T-helper 2 cell treated with Interferon-gamma antibody and Interleukin-4, amounts not matched to agents 5 μg/mL and 100 μg/mL, for 36 hours (primary cell): ENCODE measurements around the gene FMN1.
A peak's percentile ranks its signal among the peaks of the same experiment; 100 is the strongest.

ENCODE experiments used
- DNase-seq: peaks from one replicate; pipeline ENCODE4 v3.0.0; 2021; ENCODE audit warnings: low spot score
- H3K27ac Mint-ChIP-seq: one replicate; pipeline ENCODE4 v1.8.0; 2021; ENCODE audit warnings: mild to moderate bottlenecking, mixed read lengths
- H3K27me3 Mint-ChIP-seq: one replicate; pipeline ENCODE4 v1.8.0; 2021; ENCODE audit warnings: low read depth, mixed read lengths
- H3K36me3 Mint-ChIP-seq: one replicate; pipeline ENCODE4 v1.8.0; 2021; ENCODE audit warnings: low read depth, mixed read lengths
- H3K4me1 Mint-ChIP-seq: one replicate; pipeline ENCODE4 v1.8.0; 2021; ENCODE audit warnings: low read depth, mixed read lengths
- H3K4me3 Mint-ChIP-seq: one replicate; pipeline ENCODE4 v1.8.0; 2022; ENCODE audit warnings: mild to moderate bottlenecking, moderate library complexity, mixed read lengths
- H3K9me3 Mint-ChIP-seq: one replicate; pipeline ENCODE4 v1.8.0; 2021; ENCODE audit warnings: mixed read lengths

The FMN1 gene

DNA sequence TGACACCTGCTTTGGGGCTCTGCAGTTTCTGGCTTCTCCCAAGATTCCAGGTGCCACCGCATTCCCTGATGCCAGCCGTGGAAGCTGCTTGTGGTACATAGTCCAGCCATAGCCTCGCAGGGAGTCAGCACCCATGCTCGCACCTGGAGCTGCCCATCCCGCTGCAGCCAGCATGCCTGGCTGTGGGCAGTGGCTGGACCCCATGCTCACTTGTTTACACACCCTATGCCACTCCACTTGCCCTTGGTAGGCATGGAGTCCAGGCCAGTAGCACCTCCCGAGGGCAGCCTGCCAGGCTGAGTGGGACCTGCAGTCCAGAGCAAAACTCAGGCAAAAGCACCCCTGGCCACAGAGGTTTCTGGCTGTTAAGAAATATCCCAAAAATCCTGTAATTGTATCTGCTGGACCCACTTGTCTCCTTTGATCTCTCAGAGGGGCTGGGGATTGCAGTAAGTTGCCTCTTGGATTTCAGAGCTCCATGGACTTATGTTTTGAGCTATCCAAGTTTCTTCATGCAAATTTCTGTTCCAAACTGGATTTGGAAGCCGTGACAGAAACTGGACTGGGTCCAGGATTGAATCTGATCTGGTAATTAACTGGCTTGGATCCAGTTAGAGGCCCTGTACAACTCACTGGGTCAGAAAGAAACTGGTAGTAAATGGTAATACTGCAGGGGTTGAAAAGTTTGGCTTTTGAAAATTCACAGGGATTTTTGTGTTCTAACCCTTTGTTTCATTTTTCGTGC is 149.3 kb downstream of the FMN1 start:
- H3K4me3 Mint-ChIP-seq = no peak overlapping the region
- H3K27me3 Mint-ChIP-seq = peaks cover 2% of the 10 kb centered on the region
- H3K36me3 Mint-ChIP-seq = no peaks in the 10 kb centered on the region
- H3K27ac Mint-ChIP-seq = no peak overlapping the region
- H3K9me3 Mint-ChIP-seq = peaks cover 27% of the 10 kb centered on the region
- DNase-seq = no peak
- H3K4me1 Mint-ChIP-seq = no peaks in the 10 kb centered on the region

DNA sequence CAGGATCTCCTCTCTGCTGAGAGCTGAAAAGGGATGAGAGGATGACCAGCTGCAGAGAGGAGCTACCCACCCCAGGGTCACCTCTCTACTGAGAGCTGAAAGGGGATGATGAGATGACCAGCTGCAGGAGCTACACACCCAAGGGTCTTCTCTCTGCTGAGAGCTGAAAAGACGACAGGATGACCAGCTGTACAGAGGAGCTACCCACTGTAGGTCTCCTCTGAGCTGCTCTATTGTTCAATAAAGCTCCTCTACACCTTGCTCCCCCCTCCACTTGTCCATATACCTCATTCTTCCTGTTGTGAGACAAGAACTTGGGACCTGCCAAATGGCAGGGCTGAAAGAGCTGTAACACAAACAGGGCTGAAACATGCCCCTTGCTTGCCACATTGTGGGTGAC is 149.9 kb downstream of the FMN1 start:
- peaks cover 5% of the 10 kb centered on the region for H3K27me3 Mint-ChIP-seq
- no peak overlapping the region for H3K27ac Mint-ChIP-seq
- peaks cover 23% of the 10 kb centered on the region for H3K9me3 Mint-ChIP-seq
- no peaks in the 10 kb centered on the region for H3K36me3 Mint-ChIP-seq
- no peak overlapping the region for H3K4me3 Mint-ChIP-seq
- DNase-seq = no peak
- H3K4me1 Mint-ChIP-seq = no peaks in the 10 kb centered on the region

DNA sequence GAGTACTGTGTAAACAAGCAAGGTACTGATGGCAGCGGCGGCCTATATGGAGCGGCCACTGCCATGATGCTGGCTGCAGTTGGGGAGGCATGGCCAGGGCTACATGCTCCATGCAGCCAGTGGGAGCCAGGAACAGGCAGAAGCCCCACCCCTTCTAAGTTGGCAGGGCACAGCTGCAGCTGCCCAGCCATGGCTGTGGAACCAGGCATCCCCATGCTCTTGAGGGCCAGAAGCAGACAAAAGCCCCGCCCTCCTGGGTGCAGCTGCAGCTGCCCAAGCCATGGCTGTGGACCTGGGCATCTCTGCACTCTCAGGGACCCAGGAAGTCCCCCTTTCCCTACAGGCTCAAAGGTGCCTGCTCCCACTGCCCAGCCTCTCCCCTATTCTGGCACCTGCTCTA is 150.9 kb downstream of the FMN1 start:
- no peaks in the 10 kb centered on the region for H3K4me1 Mint-ChIP-seq
- peaks cover 5% of the 10 kb centered on the region for H3K27me3 Mint-ChIP-seq
- no peak for DNase-seq
- H3K36me3 Mint-ChIP-seq = no peaks in the 10 kb centered on the region
- peaks cover 18% of the 10 kb centered on the region for H3K9me3 Mint-ChIP-seq
- no peak overlapping the region for H3K4me3 Mint-ChIP-seq
- no peak overlapping the region for H3K27ac Mint-ChIP-seq

DNA sequence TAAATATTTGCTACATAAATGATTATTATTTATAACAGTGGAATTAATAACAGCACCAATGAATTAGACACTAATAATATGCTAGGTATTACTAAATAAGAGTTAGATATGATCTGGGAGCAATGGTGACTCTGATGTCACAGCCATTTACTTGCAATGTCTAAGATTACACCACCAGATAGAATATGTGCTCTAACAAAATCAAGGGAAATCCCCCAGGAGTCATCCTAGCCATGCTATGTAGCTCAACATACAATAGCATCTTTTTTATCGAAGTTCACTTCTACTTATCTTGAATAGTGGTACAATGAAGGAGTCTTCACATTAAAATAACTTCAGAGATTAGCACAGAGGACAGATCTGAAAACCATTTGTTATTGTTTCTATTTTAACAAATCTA is 154.0 kb downstream of the FMN1 start:
- Mint-ChIP-seq H3K36me3 (no peaks in the 10 kb centered on the region), H3K27me3 (peaks cover 5% of the 10 kb centered on the region), H3K4me1 (no peaks in the 10 kb centered on the region), H3K27ac (no peak overlapping the region), H3K4me3 (no peak overlapping the region), H3K9me3 (peaks cover 8% of the 10 kb centered on the region)
- DNase-seq = no peak

DNA sequence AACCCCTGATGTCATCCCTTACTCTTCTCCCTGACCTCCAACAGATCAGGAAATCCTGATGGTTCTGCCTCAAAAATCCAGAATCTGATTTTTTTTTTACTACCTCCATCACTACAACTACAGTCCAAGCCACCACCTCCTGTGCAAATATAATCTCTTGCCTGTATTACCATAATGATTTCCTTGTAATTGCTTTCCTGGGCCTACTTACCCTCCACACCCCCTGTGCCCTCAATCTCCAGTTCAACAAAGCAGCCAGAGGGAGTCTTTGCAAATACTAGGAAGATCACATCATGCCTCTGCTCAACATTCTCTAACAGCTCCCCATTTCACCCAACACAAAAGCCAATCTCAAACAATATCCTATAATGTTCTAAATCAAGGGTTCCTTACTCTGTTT is 159.9 kb downstream of the FMN1 start:
- Mint-ChIP-seq H3K4me1 (no peaks in the 10 kb centered on the region), H3K27me3 (no peaks in the 10 kb centered on the region), H3K27ac (no peak overlapping the region)

DNA sequence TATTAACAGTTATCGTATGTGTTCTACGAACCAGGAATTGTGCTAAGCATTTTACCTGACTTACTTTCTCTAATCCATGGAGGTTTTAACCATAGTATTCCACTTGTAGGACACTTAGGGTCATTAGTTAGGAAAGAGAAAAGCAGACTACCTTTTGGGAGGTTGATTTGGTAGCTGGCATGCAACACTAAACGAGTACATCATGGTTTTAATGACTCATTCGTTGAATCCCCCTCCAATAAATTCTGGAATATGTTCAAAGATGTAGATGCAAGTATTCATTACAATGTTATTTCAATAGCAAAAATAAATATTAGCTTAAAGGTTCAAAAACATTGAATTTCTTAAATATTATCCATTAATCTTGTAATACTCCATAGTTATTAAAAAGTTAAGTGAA is 162.5 kb downstream of the FMN1 start:
- no peak overlapping the region for H3K27ac Mint-ChIP-seq
- H3K9me3 Mint-ChIP-seq = no peaks in the 10 kb centered on the region
- DNase-seq = no peak
- H3K4me1 Mint-ChIP-seq = peaks cover 8% of the 10 kb centered on the region
- peaks cover 5% of the 10 kb centered on the region for H3K27me3 Mint-ChIP-seq
- no peak overlapping the region for H3K4me3 Mint-ChIP-seq
- no peaks in the 10 kb centered on the region for H3K36me3 Mint-ChIP-seq

More for the DNA sequence above, 159.9 kb downstream of the FMN1 start:
- Mint-ChIP-seq H3K4me3 (no peak overlapping the region), H3K9me3 (no peaks in the 10 kb centered on the region), H3K36me3 (no peaks in the 10 kb centered on the region)
- no peak for DNase-seq

DNA sequence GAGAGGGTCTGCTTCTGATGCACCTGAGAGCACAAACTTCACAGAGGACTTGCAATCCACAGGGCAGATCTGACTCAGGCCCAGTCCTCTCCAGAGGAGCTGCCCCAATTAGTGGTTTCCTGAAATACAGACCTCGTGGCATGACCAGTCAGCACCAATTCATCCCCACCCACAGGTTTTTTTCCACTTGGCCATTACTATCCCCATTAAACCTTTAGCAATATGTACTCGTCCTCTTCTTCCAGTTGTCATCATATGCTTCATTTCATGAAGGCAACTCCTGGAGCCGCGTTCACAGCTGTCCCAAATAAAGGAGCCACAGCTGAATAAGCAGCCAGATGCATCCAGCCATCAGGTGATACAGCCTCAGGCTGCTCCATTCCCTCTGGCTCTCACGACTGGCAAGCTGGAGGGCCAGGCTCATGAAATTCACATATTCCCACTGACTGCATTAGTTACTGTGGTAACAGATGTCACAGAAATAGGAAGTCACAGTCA is 163.1 kb downstream of the FMN1 start:
- no peak overlapping the region for H3K4me3 Mint-ChIP-seq
- no peak overlapping the region for H3K27ac Mint-ChIP-seq
- DNase-seq = no peak
- H3K27me3 Mint-ChIP-seq = peaks cover 5% of the 10 kb centered on the region
- no peaks in the 10 kb centered on the region for H3K9me3 Mint-ChIP-seq
- peaks cover 8% of the 10 kb centered on the region for H3K4me1 Mint-ChIP-seq
- H3K36me3 Mint-ChIP-seq = no peaks in the 10 kb centered on the region

DNA sequence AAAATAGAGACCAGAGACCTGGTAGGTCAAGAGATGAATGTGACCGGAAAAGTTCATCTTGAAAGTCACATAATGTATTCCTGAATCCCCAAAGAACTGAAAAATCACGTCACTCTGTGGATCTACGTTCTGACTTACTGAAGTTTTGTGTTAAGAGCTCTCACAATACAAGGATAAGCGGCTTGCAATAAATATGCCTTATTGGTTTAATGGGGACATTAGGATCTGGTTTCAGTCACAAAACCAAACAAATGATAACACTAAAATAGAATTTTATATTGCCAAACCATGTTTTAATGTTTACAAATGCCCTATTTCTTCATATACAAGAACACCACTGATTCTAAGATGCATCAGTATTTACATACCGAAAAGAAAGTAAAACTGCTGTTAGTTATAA is 164.2 kb downstream of the FMN1 start:
- H3K9me3 Mint-ChIP-seq = no peaks in the 10 kb centered on the region
- H3K27ac Mint-ChIP-seq = no peak overlapping the region
- no peak overlapping the region for H3K4me3 Mint-ChIP-seq
- peaks cover 5% of the 10 kb centered on the region for H3K27me3 Mint-ChIP-seq
- H3K4me1 Mint-ChIP-seq = peaks cover 8% of the 10 kb centered on the region
- DNase-seq = no peak
- H3K36me3 Mint-ChIP-seq = no peaks in the 10 kb centered on the region

DNA sequence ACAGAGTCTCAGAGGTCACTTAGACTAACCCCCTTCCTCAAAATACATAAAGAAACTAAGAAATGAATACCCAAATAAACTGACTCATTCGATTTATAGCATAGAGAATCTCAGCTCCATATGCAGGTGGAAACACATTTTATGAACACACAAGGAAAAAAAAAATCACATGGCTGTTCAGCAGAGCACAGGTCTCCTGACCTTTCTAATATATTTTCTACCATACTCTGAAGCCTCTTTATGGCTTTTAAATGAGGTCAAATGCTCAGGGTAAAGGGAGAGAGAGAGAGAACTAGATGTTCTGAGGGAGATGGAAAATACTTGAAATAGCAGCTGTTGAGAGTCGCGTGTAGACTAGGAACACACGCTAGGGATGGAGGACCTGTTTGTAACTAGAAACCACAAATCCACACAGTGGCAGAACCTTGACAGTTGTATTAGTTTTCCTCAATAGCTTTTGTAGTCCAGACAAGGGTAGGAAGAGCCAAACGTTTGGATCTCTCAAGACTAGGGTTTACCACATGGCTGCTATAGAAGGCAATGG is 165.3 kb downstream of the FMN1 start:
- H3K9me3 Mint-ChIP-seq = no peaks in the 10 kb centered on the region
- DNase-seq = no peak
- H3K4me3 Mint-ChIP-seq = no peak overlapping the region
- H3K27me3 Mint-ChIP-seq = peaks cover 5% of the 10 kb centered on the region
- H3K27ac Mint-ChIP-seq = no peak overlapping the region
- peaks cover 8% of the 10 kb centered on the region for H3K4me1 Mint-ChIP-seq
- H3K36me3 Mint-ChIP-seq = no peaks in the 10 kb centered on the region

DNA sequence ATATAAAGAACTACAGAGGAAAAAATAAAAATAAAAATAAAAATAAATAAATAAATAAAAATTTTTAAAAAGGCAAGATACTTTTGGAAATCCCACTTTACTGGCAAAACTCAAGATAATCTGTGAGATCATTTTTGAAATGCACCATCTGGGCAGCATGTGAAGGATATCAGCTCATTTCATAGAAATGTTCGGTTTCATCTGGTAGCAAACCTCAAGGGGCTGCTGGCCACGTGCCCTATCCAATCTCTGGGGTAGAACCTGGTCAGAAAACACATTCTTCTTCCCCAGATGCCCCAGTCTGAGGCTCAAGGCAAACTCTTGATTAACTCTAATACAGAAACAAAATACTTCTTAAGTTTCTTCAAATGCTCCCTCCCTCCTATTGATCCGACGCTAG is 166.0 kb downstream of the FMN1 start:
- Mint-ChIP-seq H3K27me3 (peaks cover 5% of the 10 kb centered on the region), H3K4me3 (no peak overlapping the region), H3K27ac (no peak overlapping the region), H3K36me3 (no peaks in the 10 kb centered on the region), H3K4me1 (peaks cover 8% of the 10 kb centered on the region), H3K9me3 (no peaks in the 10 kb centered on the region)
- DNase-seq = no peak

DNA sequence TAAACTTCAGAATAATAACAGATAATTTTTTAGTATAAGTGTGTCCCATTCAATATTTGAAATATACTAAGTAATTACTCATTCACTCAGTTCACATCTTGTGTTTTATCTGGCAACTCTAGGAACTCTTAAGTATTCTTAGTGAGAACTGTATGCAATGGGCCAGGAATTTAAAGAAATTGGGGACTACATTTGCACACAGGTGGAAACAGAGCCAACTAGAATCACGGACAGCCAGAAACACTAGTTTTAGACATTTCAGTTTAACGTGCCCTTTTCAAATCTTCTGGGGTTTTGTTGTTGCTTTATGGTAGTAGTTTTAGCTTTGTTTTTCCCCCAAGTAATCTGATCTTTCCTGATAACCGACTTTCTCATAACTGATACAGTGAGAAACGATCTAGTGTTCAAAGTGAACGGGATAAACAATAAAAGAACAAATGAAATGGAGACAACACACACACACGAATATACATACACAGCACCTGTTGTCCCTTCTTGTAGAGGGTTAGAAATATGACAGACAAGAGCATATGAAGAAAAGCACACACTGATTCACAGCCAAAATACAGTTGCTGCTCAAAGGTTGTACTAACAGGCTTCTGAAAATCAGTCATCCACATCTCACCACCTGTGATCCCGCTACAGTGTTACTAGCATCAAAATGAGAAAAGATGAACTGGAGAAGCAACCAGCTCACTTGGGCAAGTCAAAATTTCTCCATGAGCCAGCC is 167.0 kb downstream of the FMN1 start:
- no peaks in the 10 kb centered on the region for H3K36me3 Mint-ChIP-seq
- peaks cover 8% of the 10 kb centered on the region for H3K4me1 Mint-ChIP-seq
- no peak for DNase-seq
- H3K4me3 Mint-ChIP-seq = peak overlapping the region; percentile 27
- H3K27me3 Mint-ChIP-seq = peaks cover 5% of the 10 kb centered on the region
- H3K9me3 Mint-ChIP-seq = no peaks in the 10 kb centered on the region
- peak overlapping the region; percentile 4 for H3K27ac Mint-ChIP-seq

DNA sequence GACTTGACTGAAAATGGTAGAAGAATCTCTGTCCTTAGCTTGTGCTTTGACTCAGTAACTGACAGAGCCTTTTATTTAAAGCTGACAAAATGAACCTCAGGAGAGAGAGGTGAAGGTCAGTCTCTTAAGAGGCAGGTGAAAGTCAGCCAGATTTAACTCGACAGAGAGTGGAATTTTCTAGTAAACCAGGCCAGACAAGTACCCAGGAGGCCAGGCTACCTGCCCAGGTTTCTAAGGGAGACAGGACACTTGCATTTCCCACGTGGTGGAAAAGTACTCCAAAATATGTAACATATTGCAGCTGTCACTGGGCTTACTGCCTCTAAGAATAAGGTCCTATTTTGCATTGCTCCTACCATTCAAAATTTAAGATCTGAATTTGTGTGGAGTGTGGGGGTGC is 167.9 kb downstream of the FMN1 start:
- H3K27ac Mint-ChIP-seq = no peak overlapping the region
- H3K36me3 Mint-ChIP-seq = no peaks in the 10 kb centered on the region
- H3K9me3 Mint-ChIP-seq = no peaks in the 10 kb centered on the region
- H3K27me3 Mint-ChIP-seq = peaks cover 7% of the 10 kb centered on the region
- H3K4me3 Mint-ChIP-seq = no peak overlapping the region
- no peak for DNase-seq
- peaks cover 8% of the 10 kb centered on the region for H3K4me1 Mint-ChIP-seq

DNA sequence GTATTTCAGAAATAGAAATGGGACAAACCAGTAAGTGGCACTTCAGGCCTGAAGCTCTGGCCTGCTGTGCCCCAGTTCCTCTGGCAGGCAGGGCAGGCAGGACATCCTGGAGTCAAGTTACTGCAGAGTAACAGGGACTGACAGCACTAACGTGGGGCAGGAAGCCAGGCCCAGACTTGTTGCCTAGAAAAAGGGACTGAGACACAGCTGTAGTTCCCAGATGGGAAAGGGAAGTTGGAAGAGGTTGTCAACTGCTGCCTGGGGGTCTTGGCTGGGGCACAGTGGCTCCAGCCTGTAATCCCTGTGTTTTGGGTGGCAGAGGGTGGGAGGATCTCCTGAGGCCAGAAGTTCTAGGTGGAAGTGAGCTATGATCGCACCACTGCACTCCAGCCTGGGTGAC is 171.9 kb downstream of the FMN1 start:
- Mint-ChIP-seq H3K27me3 (peaks cover 4% of the 10 kb centered on the region), H3K27ac (no peak overlapping the region), H3K4me1 (peaks cover 3% of the 10 kb centered on the region), H3K9me3 (no peaks in the 10 kb centered on the region), H3K36me3 (no peaks in the 10 kb centered on the region), H3K4me3 (no peak overlapping the region)
- no peak for DNase-seq

DNA sequence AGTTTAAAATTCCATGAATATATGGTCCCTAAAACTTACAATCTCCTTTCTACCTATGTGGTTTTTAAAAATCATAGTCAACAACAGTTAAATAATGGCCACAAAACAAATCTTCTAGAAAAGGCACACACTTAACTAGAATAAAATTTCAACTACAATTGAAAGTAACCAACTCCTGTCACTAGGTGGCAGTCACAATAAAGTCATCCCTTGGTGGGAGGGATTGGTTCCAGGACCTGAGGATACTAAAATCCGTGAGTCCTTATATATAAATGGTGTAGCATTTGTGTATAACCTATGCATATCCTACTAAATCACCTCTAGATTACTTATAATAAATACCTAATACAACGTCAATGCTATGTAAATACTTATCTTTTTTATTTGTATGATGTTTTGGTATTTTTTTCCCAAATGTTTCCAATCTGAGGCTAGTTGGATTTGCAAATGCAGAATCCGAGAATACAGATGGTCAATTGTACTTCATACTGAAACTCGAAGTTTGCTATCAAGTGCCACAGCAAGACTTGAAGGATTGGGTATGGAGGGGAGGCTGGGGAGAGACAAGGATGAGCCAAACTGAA is 172.6 kb downstream of the FMN1 start:
- no peaks in the 10 kb centered on the region for H3K4me1 Mint-ChIP-seq
- no peaks in the 10 kb centered on the region for H3K9me3 Mint-ChIP-seq
- peaks cover 3% of the 10 kb centered on the region for H3K27me3 Mint-ChIP-seq
- DNase-seq = no peak
- no peaks in the 10 kb centered on the region for H3K36me3 Mint-ChIP-seq
- no peak overlapping the region for H3K4me3 Mint-ChIP-seq
- H3K27ac Mint-ChIP-seq = no peak overlapping the region
